Mesenchymal stem cell (in vitro differentiated cells and primary cell): ENCODE data around the gene SUN1.

Source experiments
- DNase-seq: peaks from one replicate; pipeline ENCODE4 v3.0.0-alpha.2; 2013
- H2AFZ ChIP-seq: one replicate; pipeline ENCODE4 v1.6.1; 2013; ENCODE audit warnings: low read depth, mild to moderate bottlenecking, control low read depth, inconsistent platforms, low read length, moderate library complexity
- H2AK5ac ChIP-seq: 2 replicates; pipeline ENCODE4 v1.6.1; 2013; ENCODE audit warnings: low read length, moderate library complexity, mild to moderate bottlenecking, inconsistent platforms; ENCODE audit not compliant: severe bottlenecking
- H2BK120ac ChIP-seq: one replicate; pipeline ENCODE4 v1.6.1; 2013; ENCODE audit warnings: low read depth, mild to moderate bottlenecking, inconsistent platforms, low read length, moderate library complexity
- H2BK12ac ChIP-seq, 2 experiments: one replicate each; pipeline ENCODE4 v1.6.1; 2013; ENCODE audit warnings: inconsistent platforms in 2 of 2, low read length in 2 of 2, mild to moderate bottlenecking in 2 of 2, moderate library complexity in 2 of 2, control low read depth in 1 of 2
- H2BK15ac ChIP-seq: one replicate; pipeline ENCODE4 v1.6.1; 2013; ENCODE audit warnings: mild to moderate bottlenecking, low read depth, inconsistent platforms; ENCODE audit not compliant: poor library complexity, severe bottlenecking
- H2BK5ac ChIP-seq: 2 replicates; pipeline ENCODE4 v1.6.1; 2013; ENCODE audit warnings: low read depth, mild to moderate bottlenecking, low read length, control low read depth, inconsistent platforms; ENCODE audit not compliant: poor library complexity, severe bottlenecking
- H3K14ac ChIP-seq, 2 experiments: one replicate each; pipeline ENCODE4 v1.6.1; 2013; ENCODE audit warnings: inconsistent platforms in 2 of 2, low read length in 2 of 2, control low read depth in 1 of 2, mild to moderate bottlenecking in 1 of 2, moderate library complexity in 1 of 2
- H3K18ac ChIP-seq, 2 experiments: one replicate each; pipeline ENCODE4 v1.6.1; 2013; ENCODE audit warnings: inconsistent platforms in 2 of 2, low read length in 2 of 2, control low read depth in 1 of 2, low read depth in 1 of 2, mild to moderate bottlenecking in 1 of 2
- H3K23ac ChIP-seq, 2 experiments: one replicate each; pipeline ENCODE4 v1.6.1; 2013; ENCODE audit warnings: inconsistent platforms in 2 of 2, low read length in 2 of 2, mild to moderate bottlenecking in 2 of 2, moderate library complexity in 2 of 2, control low read depth in 1 of 2
- H3K27ac ChIP-seq: 2 replicates; pipeline ENCODE4 v1.5.1; 2013; ENCODE audit warnings: mild to moderate bottlenecking, moderate library complexity, low read length, control low read depth, inconsistent platforms; ENCODE audit not compliant: poor library complexity, severe bottlenecking
- H3K27me3 ChIP-seq, 2 experiments: 2 replicates each; pipeline versions ENCODE4 v1.6.1 to v1.7.0; 2013; ENCODE audit warnings: low read length in 2 of 2, mild to moderate bottlenecking in 2 of 2, moderate library complexity in 2 of 2, control low read depth in 1 of 2, inconsistent platforms in 1 of 2; ENCODE audit not compliant: control insufficient read depth in 1 of 2, insufficient read depth in 1 of 2
- H3K36me3 ChIP-seq, 2 experiments: 2 replicates each; pipeline versions ENCODE4 v1.6.1 to v1.7.0; 2013; ENCODE audit warnings: low read length in 2 of 2, control low read depth in 1 of 2, inconsistent platforms in 1 of 2, low read depth in 1 of 2, mild to moderate bottlenecking in 1 of 2; ENCODE audit not compliant: insufficient read depth in 2 of 2, control insufficient read depth in 1 of 2
- H3K4ac ChIP-seq, 2 experiments: one replicate each; pipeline ENCODE4 v1.6.1; 2013; ENCODE audit warnings: inconsistent platforms in 2 of 2, low read length in 2 of 2, mild to moderate bottlenecking in 2 of 2, moderate library complexity in 2 of 2, control low read depth in 1 of 2, low read depth in 1 of 2
- H3K4me1 ChIP-seq: 2 replicates; pipeline ENCODE4 v1.6.1; 2013; ENCODE audit warnings: low read depth, low read length, control low read depth; ENCODE audit not compliant: control insufficient read depth, insufficient read depth
- H3K4me2 ChIP-seq: 2 replicates; pipeline ENCODE4 v1.6.1; 2013; ENCODE audit warnings: low read length, mild to moderate bottlenecking, inconsistent platforms; ENCODE audit not compliant: poor library complexity, severe bottlenecking
- H3K4me3 ChIP-seq, 2 experiments: 2 replicates each; pipeline versions ENCODE4 v1.5.1 to v1.7.0; 2013; ENCODE audit warnings: low read length in 2 of 2, mild to moderate bottlenecking in 2 of 2, control low read depth in 1 of 2, low read depth in 1 of 2; ENCODE audit not compliant: insufficient read depth in 1 of 2
- H3K79me1 ChIP-seq: replicated peaks from 2 replicates; pipeline ENCODE4 v1.6.1; 2013; ENCODE audit warnings: mild to moderate bottlenecking, control low read depth, low read length, inconsistent platforms; ENCODE audit not compliant: poor library complexity, severe bottlenecking
- H3K9ac ChIP-seq: 2 replicates; pipeline ENCODE4 v1.7.0; 2013; ENCODE audit warnings: mild to moderate bottlenecking, low read length, moderate library complexity
- H3K9me3 ChIP-seq: 2 replicates; pipeline ENCODE4 v1.7.0; 2013; ENCODE audit warnings: mild to moderate bottlenecking, low read length; ENCODE audit not compliant: control insufficient read depth
- H4K8ac ChIP-seq: one replicate; pipeline ENCODE4 v1.6.1; 2013; ENCODE audit warnings: inconsistent platforms, mild to moderate bottlenecking, low read length, moderate library complexity
- H4K91ac ChIP-seq: one replicate; pipeline ENCODE4 v1.6.1; 2013; ENCODE audit warnings: mild to moderate bottlenecking, low read length, inconsistent platforms
- WGBS: methylation state at CpG from one replicate; pipeline ENCODE4 v1.1.7; 2013; ENCODE audit warnings: mixed read lengths; 5-methylcytosine and 5-hydroxymethylcytosine counted together

Gene SUN1

GRCh38 chr7:841943-842342 is 9.7 kb downstream of the SUN1 start:
- Histone ChIP-seq H2BK12ac (no peak overlapping the region), H2AK5ac (no peak overlapping the region), H2BK5ac (no peak overlapping the region), H3K4me2 (no peak overlapping the region), H3K18ac (no peak overlapping the region), H3K27me3 (no peaks in the 10 kb centered on the region), H3K9me3 (no peaks in the 10 kb centered on the region), H3K36me3 (peaks cover 61 to 69% of the 10 kb centered on the region in 2 experiments), H3K4me1 (peaks cover 6% of the 10 kb centered on the region), H3K27ac (no peak overlapping the region), H3K23ac (no peak overlapping the region), H4K91ac (no peak overlapping the region), H3K14ac (no peak overlapping the region), H3K9ac (no peak overlapping the region), H2AFZ (no peak overlapping the region), H3K4me3 (no peak overlapping the region), H3K4ac (no peak overlapping the region), H2BK120ac (no peak overlapping the region), H4K8ac (no peak overlapping the region), H2BK15ac (no peak overlapping the region), H3K79me1 (peaks cover 41% of the 10 kb centered on the region)
- WGBS, result 91% methylated on average over 16 of the region's 16 CpGs
- no peak for DNase-seq

- Histone ChIP-seq H3K27ac (no peak overlapping the region), H3K4me1 (peaks cover 6% of the 10 kb centered on the region), H2BK15ac (no peak overlapping the region), H2AFZ (no peak overlapping the region), H4K8ac (no peak overlapping the region), H3K9me3 (no peaks in the 10 kb centered on the region), H2BK120ac (no peak overlapping the region), H3K4ac (no peak overlapping the region), H3K4me2 (no peak overlapping the region), H3K79me1 (peaks cover 39% of the 10 kb centered on the region), H2AK5ac (no peak overlapping the region), H2BK5ac (no peak overlapping the region), H2BK12ac (no peak overlapping the region), H3K9ac (no peak overlapping the region), H4K91ac (no peak overlapping the region), H3K14ac (no peak overlapping the region), H3K27me3 (no peaks in the 10 kb centered on the region), H3K23ac (no peak overlapping the region), H3K18ac (no peak overlapping the region), H3K4me3 (no peak overlapping the region), H3K36me3 (peaks cover 57 to 69% of the 10 kb centered on the region in 2 experiments)
- DNase-seq, result no peak
- 89% methylated on average over 7 of the region's 8 CpGs for WGBS
These were observed 10.3 kb downstream of the SUN1 start for GRCh38 chr7:842431-843031.

DNA sequence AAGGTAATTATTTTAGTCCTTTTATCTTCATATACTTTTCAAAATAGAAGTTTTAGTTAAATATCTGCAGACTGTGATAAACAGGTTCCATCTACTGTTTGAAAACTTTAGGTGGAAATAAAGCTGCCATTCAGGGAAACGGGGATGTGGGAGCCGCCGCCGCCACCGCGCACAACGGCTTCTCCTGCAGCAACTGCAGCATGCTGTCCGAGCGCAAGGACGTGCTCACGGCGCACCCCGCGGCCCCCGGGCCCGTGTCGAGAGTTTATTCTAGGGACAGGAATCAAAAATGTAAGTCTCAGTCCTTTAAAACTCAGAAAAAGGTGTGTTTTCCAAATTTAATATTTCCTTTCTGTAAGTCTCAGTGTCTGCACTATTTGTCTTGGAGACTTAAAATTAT is 11.0 kb downstream of the SUN1 start:
- Histone ChIP-seq H3K4me2 (no peak overlapping the region), H2BK15ac (no peak overlapping the region), H2AK5ac (no peak overlapping the region), H3K14ac (no peak overlapping the region), H3K4me3 (no peak overlapping the region), H3K36me3 (peaks cover 54 to 68% of the 10 kb centered on the region in 2 experiments), H3K18ac (no peak overlapping the region), H4K91ac (no peak overlapping the region), H3K9ac (no peak overlapping the region), H3K4me1 (peaks cover 6% of the 10 kb centered on the region), H2BK120ac (no peak overlapping the region), H3K27ac (no peak overlapping the region), H3K23ac (no peak overlapping the region), H3K79me1 (peaks cover 36% of the 10 kb centered on the region), H3K9me3 (no peaks in the 10 kb centered on the region), H2AFZ (no peak overlapping the region), H2BK5ac (no peak overlapping the region), H3K27me3 (no peaks in the 10 kb centered on the region), H3K4ac (no peak overlapping the region), H4K8ac (no peak overlapping the region), H2BK12ac (no peak overlapping the region)
- no peak for DNase-seq
- WGBS, result 98% methylated on average over 12 of the region's 17 CpGs

DNA sequence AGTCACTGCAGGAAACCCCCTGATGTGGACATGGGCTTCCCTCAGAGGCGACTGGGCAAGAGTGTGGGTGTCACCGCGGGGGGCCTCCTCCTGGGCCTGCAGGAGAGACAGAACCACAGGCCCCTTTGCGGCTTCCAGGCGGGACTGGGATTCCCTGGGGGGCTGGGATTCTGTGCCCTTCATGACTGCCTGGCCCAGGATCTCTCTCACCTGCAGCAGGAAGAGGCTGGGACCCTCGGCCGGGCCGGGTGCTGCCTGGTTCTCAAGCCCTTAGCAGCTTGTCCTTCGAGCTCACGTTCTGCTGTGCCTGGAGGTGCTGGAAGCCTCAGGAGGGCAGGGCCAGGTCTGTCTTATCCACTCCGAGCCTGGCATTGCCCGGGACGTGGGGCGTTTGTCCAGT is 11.8 kb downstream of the SUN1 start:
- no peak overlapping the region for H3K27ac ChIP-seq
- H3K23ac ChIP-seq, result no peak overlapping the region
- H2AFZ ChIP-seq, result no peak overlapping the region
- H3K9me3 ChIP-seq, result no peaks in the 10 kb centered on the region
- no peak overlapping the region for H3K4me2 ChIP-seq
- no peak overlapping the region for H2BK15ac ChIP-seq
- H2BK12ac ChIP-seq, result no peak overlapping the region
- 95% methylated on average over 14 of the region's 14 CpGs for WGBS
- no peak overlapping the region for H3K9ac ChIP-seq
- peaks cover 50 to 69% of the 10 kb centered on the region in 2 experiments for H3K36me3 ChIP-seq
- no peak overlapping the region for H2BK5ac ChIP-seq
- H2BK120ac ChIP-seq, result no peak overlapping the region
- H3K79me1 ChIP-seq, result peaks cover 32% of the 10 kb centered on the region
- H3K4me1 ChIP-seq, result peaks cover 4% of the 10 kb centered on the region
- no peaks in the 10 kb centered on the region for H3K27me3 ChIP-seq
- H3K18ac ChIP-seq, result no peak overlapping the region
- no peak overlapping the region for H3K4me3 ChIP-seq
- H3K14ac ChIP-seq, result no peak overlapping the region
- no peak overlapping the region for H2AK5ac ChIP-seq
- DNase-seq, result no peak
- H4K8ac ChIP-seq, result no peak overlapping the region
- no peak overlapping the region for H3K4ac ChIP-seq
- no peak overlapping the region for H4K91ac ChIP-seq
